Measurements from ENCODE around the gene DNAH17. TPM values are rescaled to one million over a fixed set of nuclear protein-coding genes. Genes with fewer than 3 reads are reported as not detected.

Gene DNAH17
- total and polyA plus RNA-seq, 2 of the 13 experiments (the other 11 are each of a cell fraction or from before 2014, with no cell fraction given), result 0.86 to 1.6 TPM

GRCh38 chr17:78433013-78433727, 144.0 kb downstream of the DNAH17 start (continued):
- peak; percentile 61; the same call in 1 of the 2 replicates for TF ChIP-seq ZNF740 (CRISPR knock-in tag; IDR thresholded peaks at IDR 0.05)
- TF ChIP-seq ZFP41 (CRISPR knock-in tag; IDR thresholded peaks at IDR 0.05; ENCODE audit: borderline replicate concordance), result no peak
- TF ChIP-seq PREB (CRISPR knock-in tag; IDR thresholded peaks at IDR 0.05), result no peak
- TF ChIP-seq HES4 (CRISPR knock-in tag; IDR thresholded peaks at IDR 0.05; ENCODE audit: borderline replicate concordance), result peak; percentile 65
- no peak for TF ChIP-seq ZNF569 (CRISPR knock-in tag; IDR thresholded peaks at IDR 0.05; ENCODE audit: borderline replicate concordance)
- no peak for TF ChIP-seq ZNF513 (CRISPR knock-in tag; conservative IDR thresholded peaks at IDR 0.05)
- no peak for TF ChIP-seq SNAI1 (CRISPR knock-in tag; IDR thresholded peaks at IDR 0.05; ENCODE audit: borderline replicate concordance)
- no peak for TF ChIP-seq DRAP1 (CRISPR knock-in tag; IDR thresholded peaks at IDR 0.05)
- no peak; the same call in 1 of the 2 replicates for TF ChIP-seq ZNF547 (CRISPR knock-in tag; IDR thresholded peaks at IDR 0.05)
- no peak for TF ChIP-seq ZBTB20 (CRISPR knock-in tag; IDR thresholded peaks at IDR 0.05; ENCODE audit: borderline replicate concordance, low read depth)
- TF ChIP-seq RFXANK (CRISPR knock-in tag; IDR thresholded peaks at IDR 0.05), result no peak
- 0 out of 2 replicates have a peak, but pooled peaks have one; percentile 59 for TF ChIP-seq REPIN1 (CRISPR knock-in tag; IDR thresholded peaks at IDR 0.05; ENCODE audit: borderline replicate concordance, low read depth)
- no peak for TF ChIP-seq MXD4 (CRISPR knock-in tag; IDR thresholded peaks at IDR 0.05)
- no peak for TF ChIP-seq JUNB (CRISPR knock-in tag; IDR thresholded peaks at IDR 0.05; ENCODE audit: borderline replicate concordance)
- TF ChIP-seq NCOR1 (IDR thresholded peaks at IDR 0.05; ENCODE audit: borderline replicate concordance, low read length), result peak; percentile 85
- no peak for TF ChIP-seq ZBTB14 (CRISPR knock-in tag; IDR thresholded peaks at IDR 0.05)
- TF ChIP-seq ZNF17 (CRISPR knock-in tag; IDR thresholded peaks at IDR 0.05), result no peak
- TF ChIP-seq TFE3 (CRISPR knock-in tag; IDR thresholded peaks at IDR 0.05), result no peak
- TF ChIP-seq PCBP2 (optimal IDR thresholded peaks at IDR 0.05; ENCODE audit: low read depth, low read length, poor library complexity, severe bottlenecking), result no peak
- TF ChIP-seq POLR2AphosphoS5 (IDR thresholded peaks at IDR 0.05; ENCODE audit: low read depth, low read length), result no peak
- TF ChIP-seq ZNF235 (CRISPR knock-in tag; IDR thresholded peaks at IDR 0.05; ENCODE audit: borderline replicate concordance), result peak; percentile 25
- no peak for TF ChIP-seq ZSCAN20 (CRISPR knock-in tag; IDR thresholded peaks at IDR 0.05; ENCODE audit: borderline replicate concordance)
- TF ChIP-seq ZNF329 (CRISPR knock-in tag; IDR thresholded peaks at IDR 0.05; ENCODE audit: low read depth), result no peak
- no peak for TF ChIP-seq NCOA2 (CRISPR knock-in tag; IDR thresholded peaks at IDR 0.05)

Measured in HepG2 (cell line).